Sigmoid colon (tissue), 4 donors: ENCODE data around the gene PADI1.

Source experiments
- CTCF ChIP-seq, 4 experiments: fragments of 450-650 bp in 3 of 4; fragments of 200-600 bp in 1 of 4; IDR thresholded peaks; one replicate each; pipeline ENCODE4 v1.5.1; 2016 to 2019; ENCODE audit warnings: antibody characterized with exemption in 4 of 4, mild to moderate bottlenecking in 3 of 4, moderate library complexity in 2 of 4
- POLR2AphosphoS5 ChIP-seq, 4 donors: sonication (generic); formaldehyde crosslinking; IDR thresholded peaks; one replicate each; pipeline ENCODE4 v1.6.1; 2017; ENCODE audit warnings: antibody characterized with exemption in 4 of 4

GRCh38 chr1:17191990-17192242, 13.0 kb upstream of the PADI1 start:
- TF ChIP-seq CTCF (IDR thresholded peaks at IDR 0.05) (no peak), POLR2AphosphoS5 (IDR thresholded peaks at IDR 0.05) (no peak)
